Stimulated activated CD4-positive, alpha-beta T cell treated with anti-CD3 and anti-CD28 coated beads, Interleukin-2, amount 100 ng/mL, for 24 hours (primary cell): Measurements from ENCODE around the gene DKKL1.

ENCODE experiments used
- DNase-seq, 2 donors: peaks; one replicate each; pipeline ENCODE4 v3.0.0-alpha.2; 2020

Gene DKKL1

GRCh38 chr19:49422407-49423070 is 58.9 kb downstream of the DKKL1 start:
- peak in 1 of 2 donors; percentile 65 for DNase-seq

DNA sequence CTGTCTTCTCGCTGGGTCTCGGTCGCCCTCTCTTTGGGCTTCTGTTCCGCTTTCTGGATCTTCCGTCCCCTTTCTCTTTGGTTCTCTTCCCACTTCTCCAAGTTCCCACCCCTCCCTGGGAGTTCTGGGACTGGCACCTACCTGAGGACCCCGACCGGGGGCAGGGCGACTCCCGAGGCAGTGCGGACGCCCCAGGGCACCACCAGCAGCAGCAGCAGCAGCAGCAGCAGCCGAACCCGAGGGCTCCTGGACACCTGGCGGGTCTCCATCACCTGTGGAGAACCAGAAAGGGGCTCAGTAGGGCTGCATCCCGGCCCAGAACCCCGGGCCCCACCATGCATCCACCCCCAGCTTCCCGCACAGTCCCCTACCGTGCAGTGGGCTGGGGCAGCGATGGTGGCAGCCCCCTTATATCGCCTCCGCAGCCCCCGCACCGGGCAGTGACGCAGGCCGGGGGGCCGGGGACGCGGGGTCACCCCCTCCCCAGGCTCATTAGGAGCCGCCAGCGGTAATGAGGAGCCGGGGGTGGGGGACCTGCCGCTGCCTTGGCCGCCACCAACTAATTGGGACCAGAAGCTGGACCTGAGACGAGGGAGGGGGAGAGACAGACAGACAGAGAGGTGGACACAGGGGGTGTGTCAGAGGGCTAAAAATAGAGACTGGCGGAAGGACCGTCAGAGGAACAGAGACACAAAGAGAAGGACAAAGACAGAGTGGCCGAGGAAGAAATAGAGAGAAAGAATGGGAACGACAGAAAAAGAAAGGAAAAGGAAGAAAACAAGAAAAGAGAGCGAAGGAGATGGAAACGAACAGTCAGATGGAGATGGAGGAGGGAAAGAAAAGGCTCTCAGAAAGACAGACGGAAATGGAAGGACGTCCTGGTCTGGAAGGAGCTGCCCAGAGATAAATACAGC is 59.7 kb downstream of the DKKL1 start, which contains the start of gene PTH2:
Gene PTH2, minus strand, starts transcription at position 371 of the 914 bp plus-strand sequence. Its CDS starts 102 bp downstream, at position 269.
- no peak for DNase-seq

GRCh38 chr19:49423985-49424303 is 60.3 kb downstream of the DKKL1 start:
- no peak for DNase-seq
